Brain microvascular endothelial cell (primary cell): Measurements from ENCODE around the gene COLEC11.

Experiments
- DNase-seq: peaks from one replicate; pipeline ENCODE4 v3.0.0-alpha.2; 2020
- H3K27ac ChIP-seq: fragments of 250-450 bp; sonication (Bioruptor Pico); 2 replicates; pipeline ENCODE4 v1.5.1; 2020; ENCODE audit warnings: mild to moderate bottlenecking, moderate library complexity
- H3K27me3 ChIP-seq: fragments of 250-450 bp; sonication (Bioruptor Pico); replicated peaks from 2 replicates; pipeline ENCODE4 v1.5.1; 2020; ENCODE audit warnings: mild to moderate bottlenecking
- H3K36me3 ChIP-seq: fragments of 250-450 bp; sonication (Bioruptor Pico); replicated peaks from 2 replicates; pipeline ENCODE4 v1.5.1; 2020; ENCODE audit warnings: mild to moderate bottlenecking
- H3K4me3 ChIP-seq: 2 replicates; pipeline ENCODE4 v1.5.1; 2011; ENCODE audit warnings: low read depth, mild to moderate bottlenecking, control low read depth, low read length, moderate library complexity
- in situ Hi-C: cut with HindIII; loops from 2 replicates; pipeline ENCODE4 v1.10.0; 2017; ENCODE audit warnings: low sequenced_read_pairs, low pct_ligation_motif_present
- TF ChIP-seq, protein P1 (sequence below): IDR thresholded peaks from 2 replicates; pipeline ENCODE4 v1.5.1; 2011; ENCODE audit warnings: low read depth, mild to moderate bottlenecking, moderate library complexity, low read length, control low read depth, inconsistent platforms; ENCODE audit errors: missing control alignments

The COLEC11 gene

GRCh38 chr2:3670941-3671340 is 76.0 kb downstream of the COLEC11 start:
- H3K27ac ChIP-seq, result no peak overlapping the region
- no peaks in the 10 kb centered on the region for H3K27me3 ChIP-seq
- no peak for DNase-seq
- H3K4me3 ChIP-seq, result no peak overlapping the region
- no peaks in the 10 kb centered on the region for H3K36me3 ChIP-seq
- in situ Hi-C loops, result no loop called here
- TF ChIP-seq, protein P1, sequence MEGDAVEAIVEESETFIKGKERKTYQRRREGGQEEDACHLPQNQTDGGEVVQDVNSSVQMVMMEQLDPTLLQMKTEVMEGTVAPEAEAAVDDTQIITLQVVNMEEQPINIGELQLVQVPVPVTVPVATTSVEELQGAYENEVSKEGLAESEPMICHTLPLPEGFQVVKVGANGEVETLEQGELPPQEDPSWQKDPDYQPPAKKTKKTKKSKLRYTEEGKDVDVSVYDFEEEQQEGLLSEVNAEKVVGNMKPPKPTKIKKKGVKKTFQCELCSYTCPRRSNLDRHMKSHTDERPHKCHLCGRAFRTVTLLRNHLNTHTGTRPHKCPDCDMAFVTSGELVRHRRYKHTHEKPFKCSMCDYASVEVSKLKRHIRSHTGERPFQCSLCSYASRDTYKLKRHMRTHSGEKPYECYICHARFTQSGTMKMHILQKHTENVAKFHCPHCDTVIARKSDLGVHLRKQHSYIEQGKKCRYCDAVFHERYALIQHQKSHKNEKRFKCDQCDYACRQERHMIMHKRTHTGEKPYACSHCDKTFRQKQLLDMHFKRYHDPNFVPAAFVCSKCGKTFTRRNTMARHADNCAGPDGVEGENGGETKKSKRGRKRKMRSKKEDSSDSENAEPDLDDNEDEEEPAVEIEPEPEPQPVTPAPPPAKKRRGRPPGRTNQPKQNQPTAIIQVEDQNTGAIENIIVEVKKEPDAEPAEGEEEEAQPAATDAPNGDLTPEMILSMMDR, result no peak

GRCh38 chr2:3672861-3673678 is 78.2 kb downstream of the COLEC11 start:
- Histone ChIP-seq H3K36me3 (no peaks in the 10 kb centered on the region), H3K27ac (no peak overlapping the region), H3K27me3 (no peaks in the 10 kb centered on the region), H3K4me3 (no peak overlapping the region)
- TF ChIP-seq, protein P1, result no peak
- no peak for DNase-seq
- in situ Hi-C loops, result no loop called here

DNA sequence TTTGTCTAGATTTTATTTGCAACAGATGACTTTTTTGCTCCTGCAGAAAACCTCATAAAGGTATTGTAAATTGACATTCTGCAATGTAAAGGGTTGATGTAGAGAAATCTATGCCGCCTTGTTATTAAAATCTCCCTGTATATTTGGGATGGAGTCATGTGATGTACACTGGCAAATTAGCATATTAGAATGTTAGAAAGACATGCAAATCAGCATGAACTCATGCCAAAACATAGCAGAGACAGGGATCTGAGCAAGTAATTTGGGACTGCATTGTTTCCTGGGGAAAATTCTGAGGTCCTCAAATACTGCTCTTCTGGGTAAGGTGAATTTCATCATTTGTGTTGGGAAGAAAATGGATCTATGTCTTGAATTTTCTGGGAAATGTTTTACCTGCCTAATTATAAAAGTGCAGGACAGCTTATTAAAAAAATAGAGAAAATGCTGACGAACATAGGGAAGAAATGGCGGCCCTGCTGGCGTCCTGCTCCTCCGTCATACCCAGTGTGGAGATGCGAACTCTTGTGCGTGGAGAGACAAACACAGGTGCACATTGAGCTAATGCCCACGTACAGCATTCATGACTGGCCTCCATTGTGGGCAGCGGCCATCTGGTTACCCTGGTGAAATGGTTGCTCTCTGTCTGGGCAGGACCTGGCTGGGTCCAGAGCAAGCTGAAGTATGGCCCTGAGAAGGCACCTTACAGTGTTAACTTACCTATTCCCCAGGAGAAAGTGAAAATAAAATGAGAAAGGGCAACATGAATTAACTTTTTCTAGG is 79.3 kb downstream of the COLEC11 start:
- Histone ChIP-seq H3K27me3 (no peaks in the 10 kb centered on the region), H3K36me3 (no peaks in the 10 kb centered on the region), H3K4me3 (no peak overlapping the region), H3K27ac (no peak overlapping the region)
- in situ Hi-C loops, result no loop called here
- TF ChIP-seq, protein P1, result no peak
- no peak for DNase-seq

GRCh38 chr2:3675687-3676086 is 80.8 kb downstream of the COLEC11 start:
- DNase-seq, result no peak
- Histone ChIP-seq H3K27me3 (no peaks in the 10 kb centered on the region), H3K36me3 (no peaks in the 10 kb centered on the region), H3K27ac (no peak overlapping the region), H3K4me3 (no peak overlapping the region)
- TF ChIP-seq, protein P1, result no peak
- in situ Hi-C loops, result no loop called here

- TF ChIP-seq, protein P1, result no peak
- Histone ChIP-seq H3K27ac (no peak overlapping the region), H3K36me3 (no peaks in the 10 kb centered on the region), H3K4me3 (no peak overlapping the region), H3K27me3 (no peaks in the 10 kb centered on the region)
- DNase-seq, result no peak
- in situ Hi-C loops, result no loop called here
Observed at GRCh38 chr2:3677436-3677835, 82.5 kb downstream of the COLEC11 start.
